Measurements from ENCODE around the gene SLC4A11. TPM values are rescaled to one million over a fixed set of nuclear protein-coding genes. Genes with fewer than 3 reads are reported as not detected.
A peak's percentile ranks its signal among the peaks of the same experiment; 100 is the strongest.

Gene SLC4A11
- total RNA-seq, 1 donor from 2014 or later = 0.35 TPM

- no peak for DNase-seq (ENCODE audit: low spot score)
- intact Hi-C loops (cut with DNase I) = no loop called here
Measured at GRCh38 chr20:3210346-3210745, 28.6 kb downstream of the SLC4A11 start.

DNA sequence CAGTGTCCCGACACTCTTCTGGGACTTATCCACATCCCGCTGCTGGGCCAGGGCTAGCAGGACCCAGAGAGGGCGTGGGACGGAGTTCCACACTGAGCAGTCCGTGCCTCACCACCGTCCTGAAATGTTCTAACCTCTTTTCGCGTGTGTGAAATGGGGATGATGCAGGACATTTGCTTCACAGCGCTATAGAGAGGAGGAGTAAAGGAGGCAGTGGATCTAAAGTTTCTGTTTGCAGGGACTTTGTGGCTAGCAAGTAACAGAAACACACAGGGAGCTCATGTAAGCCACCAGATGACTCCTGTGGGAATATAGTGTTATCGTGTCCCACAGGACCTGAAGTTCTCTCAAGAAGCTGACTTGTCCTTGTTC lies 29.1 kb downstream of the SLC4A11 start:
- no peak for DNase-seq (ENCODE audit: low spot score)
- intact Hi-C loops (cut with DNase I) = no loop called here

DNA sequence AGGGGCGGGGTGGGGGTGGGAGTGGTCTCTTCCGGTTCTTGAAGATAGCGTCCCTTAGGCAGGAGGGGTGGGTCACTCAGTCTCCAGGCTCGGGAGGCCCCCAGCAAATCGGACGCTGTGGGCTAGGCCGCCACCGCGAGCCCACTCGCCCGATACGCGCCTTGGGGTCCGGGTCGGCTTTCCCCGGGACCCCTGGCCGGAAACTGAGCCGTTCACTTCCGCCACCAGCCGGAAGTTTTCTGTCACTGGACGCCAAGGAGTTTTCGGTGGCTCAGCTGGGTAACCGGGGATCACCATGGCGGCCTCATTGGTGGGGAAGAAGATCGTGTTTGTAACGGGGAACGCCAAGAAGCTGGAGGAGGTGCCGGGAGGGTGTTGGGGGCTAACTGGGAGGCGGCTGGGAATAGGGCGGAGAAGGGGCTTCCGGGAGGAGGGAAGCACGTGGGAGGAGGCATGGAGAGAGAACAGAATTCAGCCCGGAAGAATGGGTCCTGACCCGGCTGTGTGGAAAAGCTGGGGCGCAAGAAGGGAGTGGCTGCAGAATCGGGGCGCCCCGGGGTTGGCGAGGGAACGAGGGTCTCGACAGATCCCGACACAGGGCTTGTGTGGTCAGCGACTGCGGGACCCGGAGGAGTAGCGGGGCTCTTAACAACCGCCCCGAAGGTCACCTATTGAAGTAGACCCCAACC lies 29.6 kb downstream of the SLC4A11 start, which contains the start of gene ITPA:
ITPA (plus strand) TSS at position 242 of the 689 bp plus-strand sequence; CDS start at position 296, 54 bp downstream.
- no peak for DNase-seq (ENCODE audit: low spot score)
- intact Hi-C loops (cut with DNase I) = no loop called here

GRCh38 chr20:3208786-3209256 lies 30.2 kb downstream of the SLC4A11 start:
- DNase-seq (ENCODE audit: low spot score) = no peak
- intact Hi-C loops (cut with DNase I) = no loop called here

- peak; percentile 96 for DNase-seq (ENCODE audit: low spot score)
- intact Hi-C loops (cut with DNase I) = no loop called here
Measured at GRCh38 chr20:3204124-3204794, 34.7 kb downstream of the SLC4A11 start, which contains the start of gene DDRGK1. TSS of gene DDRGK1 (minus strand) at chr20:3204682. CDS start at chr20:3204627, 55 bp downstream.

DNA sequence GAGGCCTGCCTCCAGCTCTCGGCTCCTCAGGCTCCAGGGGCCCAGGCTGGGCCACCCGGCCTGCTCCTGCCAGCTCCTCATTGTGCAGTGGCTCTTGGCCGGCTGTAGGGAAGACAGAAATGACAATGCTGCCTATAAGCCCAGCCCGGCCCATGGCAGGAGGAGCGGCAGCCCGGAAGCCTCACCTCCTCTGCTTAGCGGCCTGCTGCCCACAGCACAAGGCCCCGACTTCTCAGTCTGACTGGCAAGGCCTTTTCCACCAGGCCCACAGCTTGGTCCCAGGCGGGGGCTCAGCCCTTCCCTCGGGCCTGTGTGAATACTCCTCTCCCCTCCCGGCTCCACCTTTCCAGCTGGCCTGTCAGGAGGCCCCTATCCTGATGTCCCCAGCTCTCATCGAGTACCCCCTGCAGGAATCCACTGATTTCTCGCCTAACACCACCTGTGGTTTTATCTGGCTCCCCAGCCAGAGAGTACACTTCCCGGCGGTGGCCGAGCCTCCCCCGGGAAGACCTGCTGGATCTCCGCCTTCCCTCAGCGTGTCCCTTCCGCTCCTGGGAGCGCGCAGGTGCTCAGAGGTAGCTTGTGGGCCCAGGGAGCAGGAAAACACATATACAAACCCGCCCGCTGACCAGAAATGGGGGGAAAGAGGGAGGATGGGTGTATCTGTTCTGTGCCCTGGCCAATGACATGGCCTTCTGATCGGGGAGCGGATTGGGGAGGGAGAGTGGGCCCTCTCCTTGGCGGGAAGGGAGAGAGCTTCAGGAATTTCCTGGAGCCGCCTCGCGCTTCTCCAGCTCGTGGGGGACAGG lies 35.5 kb downstream of the SLC4A11 start:
- no peak for DNase-seq (ENCODE audit: low spot score)
- intact Hi-C loops (cut with DNase I) = no loop called here

GRCh38 chr20:3202965-3203314 lies 36.0 kb downstream of the SLC4A11 start:
- intact Hi-C loops (cut with DNase I) = no loop called here

DNA sequence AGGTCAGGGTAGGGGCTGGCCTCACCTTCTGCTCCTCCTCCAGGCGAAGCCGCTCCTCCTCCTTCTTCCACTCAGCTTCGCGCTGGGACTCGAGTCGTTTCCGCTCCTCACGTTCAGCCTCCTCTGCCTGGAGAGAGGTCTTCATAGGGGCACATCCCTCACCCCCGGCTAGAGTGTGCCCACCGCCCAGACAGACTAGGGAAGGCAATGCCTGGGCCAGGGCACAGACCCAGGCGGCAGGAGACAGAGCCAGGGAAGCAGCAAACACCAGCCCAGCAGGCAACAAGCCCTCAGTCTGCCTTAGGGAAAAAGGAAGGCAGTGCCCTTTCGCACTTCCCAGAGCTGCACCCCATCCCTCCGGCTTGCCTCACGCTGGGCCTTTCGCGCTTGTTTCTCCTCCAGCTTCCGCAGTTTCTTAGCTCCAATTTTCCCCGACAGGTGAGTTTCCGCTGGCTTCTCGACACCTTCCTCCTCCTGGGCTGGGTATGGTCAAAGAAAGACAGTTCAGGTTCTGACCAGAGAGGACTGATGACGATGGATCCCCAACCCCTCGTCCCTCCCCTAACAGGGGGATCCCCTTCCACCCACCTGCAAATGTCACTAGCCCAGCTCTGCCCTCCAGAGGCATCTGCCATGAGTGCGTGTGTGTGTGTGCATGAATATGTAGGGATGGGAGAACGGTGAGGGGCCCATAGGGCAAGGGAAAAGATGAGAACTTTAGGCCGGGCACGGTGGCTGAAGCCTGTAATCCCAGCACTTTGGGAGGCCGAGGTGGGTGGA lies 38.8 kb downstream of the SLC4A11 start:
- peak; percentile 66 for DNase-seq (ENCODE audit: low spot score)
- intact Hi-C loops (cut with DNase I) = no loop called here

More at GRCh38 chr20:3202965-3203314, 36.0 kb downstream of the SLC4A11 start:
- no peak for DNase-seq (ENCODE audit: low spot score)

GRCh38 chr20:3199206-3199605 lies 39.8 kb downstream of the SLC4A11 start:
- peak; percentile 43 for DNase-seq (ENCODE audit: low spot score)
- intact Hi-C loops (cut with DNase I) = no loop called here

- peak; percentile 3 for DNase-seq (ENCODE audit: low spot score)
Measured at GRCh38 chr20:3195590-3196237, 43.3 kb downstream of the SLC4A11 start.

GRCh38 chr20:3194617-3195280 lies 44.2 kb downstream of the SLC4A11 start:
- DNase-seq (ENCODE audit: low spot score) = peak; percentile 57
- intact Hi-C loops (cut with DNase I) = no loop called here

More at GRCh38 chr20:3195590-3196237, 43.3 kb downstream of the SLC4A11 start:
- intact Hi-C loops (cut with DNase I) = no loop called here

DNA sequence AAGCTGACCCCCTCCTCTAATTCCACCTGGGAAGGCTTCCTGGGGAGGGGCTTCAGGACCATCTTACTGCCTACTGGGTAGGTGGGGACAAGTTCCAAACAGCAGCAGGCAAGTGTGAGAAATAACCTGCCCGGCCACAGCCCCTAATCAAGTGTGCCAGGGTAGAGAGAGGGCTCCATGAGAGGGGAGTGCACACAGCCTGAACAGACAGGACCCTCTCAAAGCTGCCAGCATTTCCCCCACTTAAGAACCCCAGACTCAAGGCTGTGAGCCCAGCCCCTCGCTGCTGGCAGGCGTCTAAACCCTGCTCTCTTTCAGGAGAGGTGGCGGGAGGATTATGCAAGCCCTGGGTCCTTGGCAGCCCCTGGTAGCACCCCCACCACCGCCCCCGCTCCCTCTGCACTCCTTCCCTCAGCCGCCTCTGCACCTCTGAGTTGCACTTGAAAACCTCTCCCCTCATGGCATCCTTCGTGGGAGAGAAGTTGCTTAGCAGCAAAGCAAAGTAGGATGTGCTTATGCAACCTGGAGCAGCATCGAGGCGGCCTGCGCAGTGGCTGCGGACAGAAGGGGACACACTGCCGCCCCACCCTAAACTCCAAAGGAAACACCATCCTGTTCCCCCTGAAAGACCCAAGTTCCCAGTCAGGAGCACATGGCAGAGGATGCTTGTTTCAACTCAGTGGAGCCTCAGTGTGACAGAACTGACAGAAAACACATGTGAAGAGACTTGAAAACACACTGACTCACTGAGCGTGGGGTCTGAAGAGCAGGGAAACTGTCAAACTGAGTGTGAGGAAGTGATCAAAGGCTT lies 45.0 kb downstream of the SLC4A11 start:
- peak; percentile 53 for DNase-seq (ENCODE audit: low spot score)
- intact Hi-C loops (cut with DNase I) = no loop called here

- peak; percentile 66 for DNase-seq (ENCODE audit: low spot score)
- intact Hi-C loops (cut with DNase I) = no loop called here
Measured at GRCh38 chr20:3192226-3193015, 46.6 kb downstream of the SLC4A11 start.

DNA sequence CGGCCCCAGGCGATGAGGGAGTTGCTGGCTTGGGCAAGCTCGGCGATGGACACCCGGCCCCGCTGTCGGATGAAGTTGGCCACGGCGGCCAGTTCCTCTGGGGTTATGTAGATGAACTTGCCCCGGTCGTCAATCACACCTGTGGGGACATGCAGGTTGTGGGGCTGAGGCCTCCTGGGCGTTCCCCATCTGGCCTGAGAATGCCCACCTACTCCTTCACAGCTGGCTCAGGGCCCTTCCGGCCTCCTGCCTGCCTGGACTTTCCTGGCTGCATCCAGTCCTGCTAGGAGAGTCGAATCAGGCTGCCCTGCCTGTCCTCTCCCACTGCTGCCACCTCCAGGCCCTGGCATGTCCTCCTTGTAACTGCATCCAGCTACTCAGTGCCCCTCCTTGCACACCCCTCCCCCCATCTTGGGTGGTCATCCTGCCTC lies 48.3 kb downstream of the SLC4A11 start:
- peak; percentile 58 for DNase-seq (ENCODE audit: low spot score)
- intact Hi-C loops (cut with DNase I) = no loop called here

DNA sequence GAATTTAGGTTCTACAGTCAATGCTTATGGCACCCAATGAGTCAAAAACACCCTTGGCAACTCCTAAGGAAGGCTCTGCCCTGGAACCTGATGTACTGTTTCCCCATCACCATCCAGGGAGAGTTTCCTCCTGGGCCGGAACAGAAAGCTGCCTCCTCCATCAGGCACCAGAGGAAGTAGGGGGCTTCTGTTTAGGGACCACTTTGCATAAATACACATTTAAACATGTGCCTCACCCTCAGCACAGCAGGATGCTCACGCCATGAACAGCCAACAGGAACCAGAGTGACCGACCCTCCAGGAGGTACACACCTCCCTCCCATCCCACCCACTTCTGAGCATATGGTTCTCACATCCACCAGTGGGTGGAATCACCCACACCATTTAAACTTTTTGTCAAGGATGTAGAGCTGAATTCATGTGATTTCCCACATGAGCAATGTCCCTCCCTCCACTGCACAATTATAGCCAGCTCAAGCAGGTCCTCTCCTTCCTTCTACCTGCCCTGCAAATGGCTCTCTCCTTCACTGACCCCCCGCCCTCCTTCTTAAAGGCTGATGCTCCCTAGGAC lies 49.3 kb downstream of the SLC4A11 start:
- intact Hi-C loops (cut with DNase I) = no loop called here
- DNase-seq (ENCODE audit: low spot score) = peak; percentile 56

DNA sequence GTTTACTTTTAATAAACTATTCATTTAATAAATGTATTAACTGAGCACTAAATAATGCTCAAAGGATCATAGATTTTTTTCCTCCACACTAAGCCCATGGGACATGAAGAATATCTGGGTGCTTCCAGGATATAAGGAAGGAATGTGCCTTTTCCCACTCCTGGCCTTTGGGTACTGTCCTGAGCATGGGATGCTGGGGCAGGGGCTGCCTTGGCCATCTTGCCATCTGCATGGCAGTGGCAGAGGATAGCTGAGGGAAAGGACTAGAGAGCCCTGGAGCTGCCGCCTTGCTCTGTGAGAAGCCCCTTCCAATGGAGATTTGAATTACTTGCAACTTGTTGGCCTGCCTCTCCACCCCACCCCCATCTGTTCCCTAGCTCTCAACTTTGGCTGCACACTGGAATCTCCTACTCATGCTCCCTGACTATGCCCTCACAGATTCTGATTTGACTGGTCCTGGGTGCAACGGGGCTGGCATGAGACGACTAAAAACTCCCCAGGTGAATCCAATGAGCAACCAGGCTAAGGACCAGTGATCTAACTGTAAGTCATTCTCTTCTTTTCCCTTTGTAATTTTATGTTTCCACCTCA lies 50.1 kb downstream of the SLC4A11 start:
- DNase-seq (ENCODE audit: low spot score) = peak; percentile 69
- intact Hi-C loops (cut with DNase I) = no loop called here

Measured in cardiac septum (tissue), 1 donor.